Smooth muscle cell (in vitro differentiated cells): ENCODE measurements around the gene COPS6. TPM values are rescaled to one million over a fixed set of nuclear protein-coding genes. Genes with fewer than 3 reads are reported as not detected.
A peak's percentile ranks its signal among the peaks of the same experiment; 100 is the strongest.

Source experiments
- DNase-seq: peaks from one replicate; lab custom pipeline; 2025; ENCODE audit not compliant: unreplicated experiment; lab: John Stamatoyannopoulos, UW
- H2AFZ ChIP-seq: fragments of 200-600 bp; sonication (generic); 2 replicates; pipeline ENCODE4 v1.6.0; 2016; ENCODE audit warnings: antibody characterized with exemption, low read depth, mild to moderate bottlenecking
- H3F3A ChIP-seq: fragments of 200-600 bp; sonication (generic); 2 replicates; pipeline ENCODE4 v1.6.0; 2017; ENCODE audit warnings: antibody characterized with exemption, low read depth
- H3K27ac ChIP-seq: fragments of 200-600 bp; sonication (generic); 2 replicates; pipeline ENCODE4 v1.5.1; 2016; ENCODE audit warnings: low read depth, mild to moderate bottlenecking
- H3K27me3 ChIP-seq: fragments of 200-600 bp; sonication (generic); 2 replicates; pipeline ENCODE4 v1.6.1; 2016; ENCODE audit warnings: low read depth, mild to moderate bottlenecking
- H3K36me3 ChIP-seq: fragments of 200-600 bp; sonication (generic); 2 replicates; pipeline ENCODE4 v1.5.1; 2016; ENCODE audit warnings: low read depth
- H3K4me1 ChIP-seq: fragments of 200-600 bp; sonication (generic); 2 replicates; pipeline ENCODE4 v1.5.1; 2016; ENCODE audit warnings: low read depth
- H3K4me2 ChIP-seq: fragments of 200-600 bp; sonication (generic); 2 replicates; pipeline ENCODE4 v1.6.0; 2016; ENCODE audit warnings: mild to moderate bottlenecking
- H3K4me3 ChIP-seq: fragments of 200-600 bp; sonication (generic); 2 replicates; pipeline ENCODE4 v1.5.1; 2016; ENCODE audit warnings: mild to moderate bottlenecking
- H3K79me2 ChIP-seq: fragments of 200-600 bp; sonication (generic); 2 replicates; pipeline ENCODE4 v1.6.0; 2016; ENCODE audit warnings: low read depth, mild to moderate bottlenecking
- H3K9ac ChIP-seq: fragments of 200-600 bp; sonication (generic); 2 replicates; pipeline ENCODE4 v1.6.0; 2016; ENCODE audit warnings: low read depth
- H3K9me3 ChIP-seq: fragments of 200-600 bp; sonication (generic); replicated peaks from 2 replicates; pipeline ENCODE4 v1.5.1; 2016; ENCODE audit warnings: low read depth
- H4K20me1 ChIP-seq: fragments of 200-600 bp; sonication (generic); 2 replicates; pipeline ENCODE4 v1.6.0; 2016; ENCODE audit warnings: low read depth
- CTCF ChIP-seq: fragments of 200-600 bp; sonication (generic); IDR thresholded peaks from 2 replicates; pipeline ENCODE4 v1.5.1; 2017; ENCODE audit warnings: borderline replicate concordance, mild to moderate bottlenecking, antibody characterized with exemption; ENCODE audit not compliant: insufficient read depth, poor library complexity, severe bottlenecking
- WGBS: methylation state at CpG from one replicate; pipeline ENCODE4 v1.1.7; 2016; ENCODE audit warnings: low lambda C conversion rate; 5-methylcytosine and 5-hydroxymethylcytosine counted together
- polyA plus RNA-seq: library from polyadenylated mRNA; unstranded; fragments of >200 nt; fragmentation: Nextera tagmentation; extraction: Ambion mirVana; gene quantifications from 2 replicates; pipeline ENCODE4 v1.2.1, GENCODE V29; 2016
- total RNA-seq: library from RNA; depleted of rRNA; stranded (reverse); fragments of >200 nt; gene quantifications from 2 replicates; pipeline ENCODE4 v1.2.3, GENCODE V29; 2014

COPS6 gene
- total and polyA plus RNA-seq, 2 experiments from 2014 or later: 107 to 259 TPM

GRCh38 chr7:100063376-100063775, 25.4 kb upstream of the COPS6 start:
- no peak overlapping the region for H2AFZ ChIP-seq
- no peaks in the 10 kb centered on the region for H3K79me2 ChIP-seq
- H3K27ac ChIP-seq: no peak overlapping the region
- no peak overlapping the region for H3K4me2 ChIP-seq
- no peaks in the 10 kb centered on the region for H4K20me1 ChIP-seq
- WGBS: 97% methylated on average over 4 of the region's 4 CpGs
- no peaks in the 10 kb centered on the region for H3K27me3 ChIP-seq
- no peak overlapping the region for H3K4me3 ChIP-seq
- H3K4me1 ChIP-seq: no peaks in the 10 kb centered on the region
- no peak for TF ChIP-seq CTCF
- H3F3A ChIP-seq: peaks cover 25% of the 10 kb centered on the region
- H3K9ac ChIP-seq: no peak overlapping the region
- H3K9me3 ChIP-seq: no peaks in the 10 kb centered on the region
- no peak for DNase-seq
- peaks cover 5% of the 10 kb centered on the region for H3K36me3 ChIP-seq

GRCh38 chr7:100064162-100064561, 24.6 kb upstream of the COPS6 start:
- H3K4me1 ChIP-seq: no peaks in the 10 kb centered on the region
- no peak for TF ChIP-seq CTCF
- H3K4me3 ChIP-seq: no peak overlapping the region
- WGBS: 87% methylated on average over 9 of the region's 9 CpGs
- H3K27ac ChIP-seq: no peak overlapping the region
- H3K9me3 ChIP-seq: no peaks in the 10 kb centered on the region
- no peaks in the 10 kb centered on the region for H3K79me2 ChIP-seq
- H4K20me1 ChIP-seq: no peaks in the 10 kb centered on the region
- H3K36me3 ChIP-seq: peaks cover 5% of the 10 kb centered on the region
- H3F3A ChIP-seq: peaks cover 28% of the 10 kb centered on the region
- H3K4me2 ChIP-seq: no peak overlapping the region
- H3K27me3 ChIP-seq: no peaks in the 10 kb centered on the region
- H2AFZ ChIP-seq: no peak overlapping the region
- no peak for DNase-seq
- no peak overlapping the region for H3K9ac ChIP-seq

GRCh38 chr7:100065452-100066186, 23.1 kb upstream of the COPS6 start:
- H4K20me1 ChIP-seq: no peaks in the 10 kb centered on the region
- peaks cover 12% of the 10 kb centered on the region for H3K36me3 ChIP-seq
- peaks cover 11% of the 10 kb centered on the region for H3K9me3 ChIP-seq
- H3K4me1 ChIP-seq: no peaks in the 10 kb centered on the region
- H3K27ac ChIP-seq: peak overlapping the region; percentile 3
- peaks cover 30% of the 10 kb centered on the region for H3F3A ChIP-seq
- H2AFZ ChIP-seq: no peak overlapping the region
- no peak overlapping the region for H3K9ac ChIP-seq
- 40% methylated on average over 8 of the region's 8 CpGs for whole genome bisulfite sequencing
- H3K27me3 ChIP-seq: no peaks in the 10 kb centered on the region
- TF ChIP-seq CTCF: no peak
- no peak for DNase-seq
- H3K4me3 ChIP-seq: no peak overlapping the region
- H3K4me2 ChIP-seq: no peak overlapping the region
- no peaks in the 10 kb centered on the region for H3K79me2 ChIP-seq

- H3K9ac ChIP-seq: no peak overlapping the region
- H3K9me3 ChIP-seq: peaks cover 23% of the 10 kb centered on the region
- H3K79me2 ChIP-seq: no peaks in the 10 kb centered on the region
- WGBS: 96% methylated on average over 7 of the region's 7 CpGs
- H2AFZ ChIP-seq: no peak overlapping the region
- H4K20me1 ChIP-seq: no peaks in the 10 kb centered on the region
- peaks cover 25% of the 10 kb centered on the region for H3K36me3 ChIP-seq
- no peak overlapping the region for H3K4me2 ChIP-seq
- H3K27me3 ChIP-seq: no peaks in the 10 kb centered on the region
- peaks cover 30% of the 10 kb centered on the region for H3F3A ChIP-seq
- no peak for DNase-seq
- H3K4me1 ChIP-seq: no peaks in the 10 kb centered on the region
- no peak overlapping the region for H3K4me3 ChIP-seq
- no peak overlapping the region for H3K27ac ChIP-seq
- no peak for TF ChIP-seq CTCF
These were observed 21.8 kb upstream of the COPS6 start for GRCh38 chr7:100066953-100067352.
